Prostate gland (tissue), 2 donors: Measurements from ENCODE around the gene ZMIZ1. TPM values are rescaled to one million over a fixed set of nuclear protein-coding genes. Genes with fewer than 3 reads are reported as not detected.

Experiments used
- DNase-seq: peaks from one replicate; pipeline ENCODE4 v3.0.0-alpha.2; 2019; ENCODE audit warnings: low spot score
- H3K27ac ChIP-seq, 2 donors: fragments of 200-600 bp; sonication (generic); 2 replicates each; pipeline ENCODE4 v1.5.1; 2017 to 2019
- H3K27me3 ChIP-seq: fragments of 200-600 bp; sonication (generic); replicated peaks from 2 replicates; pipeline ENCODE4 v1.5.1; 2019; ENCODE audit not compliant: insufficient read depth
- H3K36me3 ChIP-seq, 2 donors: fragments of 200-600 bp; sonication (generic); 1 replicate in 1 of 2; 2 replicates in 1 of 2; pipeline versions ENCODE4 v1.5.1 to v1.8.1; 2017 to 2019
- H3K4me1 ChIP-seq: fragments of 200-600 bp; sonication (generic); replicated peaks from 2 replicates; pipeline ENCODE4 v1.5.1; 2019
- H3K4me3 ChIP-seq, 2 donors: fragments of 200-600 bp; sonication (generic); 2 replicates each; pipeline ENCODE4 v1.5.1; 2017 to 2019
- H3K9me3 ChIP-seq: fragments of 200-600 bp; sonication (generic); 2 replicates; pipeline ENCODE4 v1.5.1; 2017
- POLR2A ChIP-seq: fragments of 450-650 bp; IDR thresholded peaks from one replicate; pipeline ENCODE4 v1.6.1; 2016; ENCODE audit warnings: antibody characterized with exemption, mild to moderate bottlenecking
- WGBS: methylation state at CpG from one replicate; pipeline ENCODE4 v1.1.5; 2018; 5-methylcytosine and 5-hydroxymethylcytosine counted together
- intact Hi-C: fragments of 100-400 bp; cut with DNase I; formaldehyde crosslinking; loops from one replicate; pipeline ENCODE4 v1.14.2; 2022
- total RNA-seq, 2 donors: library from RNA; depleted of rRNA; stranded (reverse); fragments of >200 nt; gene quantifications; one replicate each; pipeline ENCODE4 v1.1.0, GENCODE V29; 2016
- TF ChIP-seq, protein P1 (sequence below), 4 experiments: fragments of 200-600 bp in 2 of 4; fragments of 450-650 bp in 2 of 4; sonication (generic) in 2 of 4; IDR thresholded peaks; 1 replicate in 3 of 4; 2 replicates in 1 of 4; pipeline ENCODE4 v1.5.1; 2016 to 2019; ENCODE audit warnings: antibody characterized with exemption in 4 of 4, mild to moderate bottlenecking in 2 of 4, moderate library complexity in 2 of 4

ZMIZ1 gene
- total RNA-seq, 2 donors from 2014 or later: 69.6 to 78.5 TPM

DNA sequence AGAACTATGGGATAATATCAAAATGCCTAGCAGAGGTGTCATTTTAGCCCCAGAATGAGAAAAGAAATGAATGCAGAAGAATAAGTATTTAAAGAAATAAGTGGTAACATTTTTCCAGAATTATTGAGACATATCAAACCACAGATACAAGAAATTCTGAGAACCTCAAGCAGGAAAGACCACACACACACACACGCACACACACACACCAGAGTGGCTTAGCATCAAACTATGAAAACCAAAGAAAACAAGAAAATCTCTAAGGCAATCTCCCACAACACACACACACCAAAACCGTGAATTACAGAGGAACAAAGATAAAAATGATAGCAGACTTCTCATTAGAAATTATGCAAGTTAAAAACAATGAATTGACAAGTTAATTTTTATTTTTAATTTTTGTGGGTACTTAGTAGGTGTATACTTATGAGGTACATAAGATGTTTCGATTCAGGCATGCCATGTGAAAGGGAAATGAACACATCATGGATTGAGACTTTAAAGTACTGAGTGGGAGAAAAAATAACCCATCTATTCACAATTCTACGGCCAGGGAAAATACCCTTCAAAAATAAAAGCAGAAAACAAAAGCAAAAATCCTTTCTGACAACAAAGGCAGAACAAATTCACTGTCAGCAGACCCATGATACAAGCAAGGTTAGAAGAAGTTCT, 293.1 kb downstream of the ZMIZ1 start:
- WGBS: 78% methylated on average over 4 of the region's 4 CpGs
- intact Hi-C loops: no loop called here

More for the DNA sequence above, 293.1 kb downstream of the ZMIZ1 start:
- TF ChIP-seq, protein P1, sequence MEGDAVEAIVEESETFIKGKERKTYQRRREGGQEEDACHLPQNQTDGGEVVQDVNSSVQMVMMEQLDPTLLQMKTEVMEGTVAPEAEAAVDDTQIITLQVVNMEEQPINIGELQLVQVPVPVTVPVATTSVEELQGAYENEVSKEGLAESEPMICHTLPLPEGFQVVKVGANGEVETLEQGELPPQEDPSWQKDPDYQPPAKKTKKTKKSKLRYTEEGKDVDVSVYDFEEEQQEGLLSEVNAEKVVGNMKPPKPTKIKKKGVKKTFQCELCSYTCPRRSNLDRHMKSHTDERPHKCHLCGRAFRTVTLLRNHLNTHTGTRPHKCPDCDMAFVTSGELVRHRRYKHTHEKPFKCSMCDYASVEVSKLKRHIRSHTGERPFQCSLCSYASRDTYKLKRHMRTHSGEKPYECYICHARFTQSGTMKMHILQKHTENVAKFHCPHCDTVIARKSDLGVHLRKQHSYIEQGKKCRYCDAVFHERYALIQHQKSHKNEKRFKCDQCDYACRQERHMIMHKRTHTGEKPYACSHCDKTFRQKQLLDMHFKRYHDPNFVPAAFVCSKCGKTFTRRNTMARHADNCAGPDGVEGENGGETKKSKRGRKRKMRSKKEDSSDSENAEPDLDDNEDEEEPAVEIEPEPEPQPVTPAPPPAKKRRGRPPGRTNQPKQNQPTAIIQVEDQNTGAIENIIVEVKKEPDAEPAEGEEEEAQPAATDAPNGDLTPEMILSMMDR (IDR thresholded peaks at IDR 0.05): no peak
- TF ChIP-seq POLR2A: no peak
- Histone ChIP-seq H3K36me3 (no peaks in the 10 kb centered on the region), H3K27ac (no peak overlapping the region), H3K9me3 (no peaks in the 10 kb centered on the region), H3K4me1 (no peaks in the 10 kb centered on the region), H3K27me3 (no peaks in the 10 kb centered on the region), H3K4me3 (no peak overlapping the region)
- no peak for DNase-seq
